HG02623 (cell line): Measurements from ENCODE around the gene ACKR4.
"Not testable (repeated sequence)": the region's sequence is repeated elsewhere in the genome, so short reads cannot be mapped to it uniquely, and the experiment has no call there.

Source experiments
- ATAC-seq: cut with Tn5 transposase; IDR thresholded peaks from one replicate; pipeline ENCODE4 v1.9.1; 2021; ENCODE audit warnings: moderate library complexity; ENCODE audit not compliant: unreplicated experiment

ACKR4 gene

GRCh38 chr3:132638706-132639105 is 41.6 kb downstream of the ACKR4 start:
- no peak for ATAC-seq

- ATAC-seq, result not testable (repeated sequence)
Measured at GRCh38 chr3:132641427-132641826, 44.4 kb downstream of the ACKR4 start.

- no peak for ATAC-seq
Measured at GRCh38 chr3:132641837-132642538, 44.9 kb downstream of the ACKR4 start.

GRCh38 chr3:132642539-132642847 is 45.4 kb downstream of the ACKR4 start:
- ATAC-seq, result no peak

GRCh38 chr3:132643366-132643765 is 46.3 kb downstream of the ACKR4 start:
- no peak for ATAC-seq

GRCh38 chr3:132645058-132645457 is 48.0 kb downstream of the ACKR4 start:
- no peak for ATAC-seq

- no peak for ATAC-seq
Measured at GRCh38 chr3:132650153-132650552, 53.1 kb downstream of the ACKR4 start.
